HG03135 (cell line): ENCODE measurements around the gene SEBOX.
A peak's percentile ranks its signal among the peaks of the same experiment; 100 is the strongest.

Experiments used
- ATAC-seq: cut with Tn5 transposase; IDR thresholded peaks from one replicate; pipeline ENCODE4 v1.9.1; 2021; ENCODE audit warnings: mild to moderate bottlenecking, moderate library complexity; ENCODE audit not compliant: unreplicated experiment

SEBOX gene, protein sequence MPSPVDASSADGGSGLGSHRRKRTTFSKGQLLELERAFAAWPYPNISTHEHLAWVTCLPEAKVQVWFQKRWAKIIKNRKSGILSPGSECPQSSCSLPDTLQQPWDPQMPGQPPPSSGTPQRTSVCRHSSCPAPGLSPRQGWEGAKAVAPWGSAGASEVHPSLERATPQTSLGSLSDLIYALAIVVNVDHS

DNA sequence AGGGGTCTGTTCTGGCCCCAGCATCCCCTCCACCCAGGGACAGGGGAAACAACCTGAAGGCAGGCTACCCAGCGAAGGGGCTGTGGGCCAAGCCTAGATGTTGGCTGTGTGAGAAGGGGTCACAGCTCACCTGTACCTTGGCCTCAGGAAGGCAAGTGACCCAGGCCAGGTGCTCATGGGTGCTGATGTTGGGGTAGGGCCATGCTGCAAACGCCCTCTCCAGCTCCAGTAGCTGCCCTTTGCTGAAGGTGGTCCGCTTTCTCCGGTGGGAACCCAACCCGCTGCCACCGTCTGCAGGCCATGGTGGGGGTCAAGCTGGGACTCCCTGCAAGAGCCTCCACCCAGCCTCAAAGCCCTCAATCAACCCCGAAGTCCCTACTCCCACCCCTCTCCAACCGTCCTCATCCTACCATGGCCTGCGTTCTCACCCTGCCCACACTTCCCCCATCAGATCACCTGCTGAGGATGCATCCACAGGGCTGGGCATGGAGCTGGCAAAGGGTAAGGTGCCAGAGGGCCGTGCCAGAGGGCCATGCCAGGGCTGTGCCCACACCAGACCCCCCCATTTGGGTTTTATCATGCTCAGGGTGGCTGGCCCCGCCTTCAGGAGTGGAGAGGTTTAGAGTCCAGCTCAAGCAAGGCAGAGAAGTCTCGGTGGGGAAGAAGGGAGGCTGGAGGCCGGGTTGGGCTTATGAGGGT lies at the start of gene SEBOX:
TSS of gene SEBOX (minus strand) at position 535 of the 699 bp plus-strand sequence. CDS start at position 487, 48 bp downstream.
- no peak for ATAC-seq

DNA sequence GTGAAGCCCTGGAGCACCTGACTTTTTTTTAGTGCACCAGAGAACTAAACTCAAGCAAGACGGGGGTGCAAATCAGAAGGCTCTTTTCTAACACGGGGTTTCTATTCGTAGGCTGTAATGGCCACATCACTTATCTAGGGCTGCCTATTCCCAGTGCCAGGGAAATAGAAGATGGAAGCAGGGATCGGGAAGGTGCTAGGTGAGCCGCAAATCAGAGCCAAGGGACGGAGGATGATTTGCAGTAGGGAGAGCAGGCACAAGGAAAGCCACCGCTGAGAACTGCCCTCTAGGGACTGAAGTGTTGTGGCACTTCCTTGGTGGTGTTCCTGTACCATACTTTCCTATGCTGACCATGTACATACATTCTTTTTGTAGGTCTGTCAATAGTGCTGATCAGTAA lies 48.8 kb upstream of the SEBOX start:
- ATAC-seq: no peak

DNA sequence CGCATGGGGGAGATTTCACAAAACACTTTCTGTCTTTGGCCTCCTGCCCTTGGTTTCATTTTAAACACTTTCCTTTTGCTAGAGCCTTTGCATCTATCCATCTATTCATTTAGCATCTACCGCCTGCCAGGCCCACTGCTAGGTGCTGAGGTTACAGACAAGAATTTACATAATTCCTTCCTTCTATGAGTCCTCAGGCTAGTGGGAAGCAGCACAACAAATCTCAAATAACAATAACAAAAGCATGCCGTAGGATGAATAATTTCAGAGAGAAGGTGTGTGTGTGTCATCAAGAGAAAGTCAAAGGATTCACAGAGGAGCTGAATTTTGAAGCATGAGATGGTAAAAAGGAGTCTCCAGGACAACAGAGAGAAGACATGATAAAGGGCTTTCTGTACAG lies 47.1 kb upstream of the SEBOX start:
- no peak for ATAC-seq

DNA sequence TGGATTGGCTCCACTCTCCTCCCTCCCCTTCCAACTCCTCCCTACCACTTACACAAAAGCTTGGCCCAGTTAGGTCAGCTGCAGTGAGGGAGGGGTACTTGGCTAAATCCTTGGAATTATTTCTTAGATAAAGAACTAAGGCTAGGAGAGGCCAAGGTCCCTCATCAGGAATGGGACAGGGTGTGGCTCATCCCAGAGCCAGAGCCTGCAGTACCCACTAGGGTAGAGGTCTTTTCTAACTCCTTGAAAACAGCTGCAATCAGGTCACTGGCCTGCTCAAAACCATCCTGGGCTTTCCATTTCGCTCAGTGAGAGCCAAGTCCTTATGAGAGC lies 42.9 kb upstream of the SEBOX start:
- no peak for ATAC-seq

DNA sequence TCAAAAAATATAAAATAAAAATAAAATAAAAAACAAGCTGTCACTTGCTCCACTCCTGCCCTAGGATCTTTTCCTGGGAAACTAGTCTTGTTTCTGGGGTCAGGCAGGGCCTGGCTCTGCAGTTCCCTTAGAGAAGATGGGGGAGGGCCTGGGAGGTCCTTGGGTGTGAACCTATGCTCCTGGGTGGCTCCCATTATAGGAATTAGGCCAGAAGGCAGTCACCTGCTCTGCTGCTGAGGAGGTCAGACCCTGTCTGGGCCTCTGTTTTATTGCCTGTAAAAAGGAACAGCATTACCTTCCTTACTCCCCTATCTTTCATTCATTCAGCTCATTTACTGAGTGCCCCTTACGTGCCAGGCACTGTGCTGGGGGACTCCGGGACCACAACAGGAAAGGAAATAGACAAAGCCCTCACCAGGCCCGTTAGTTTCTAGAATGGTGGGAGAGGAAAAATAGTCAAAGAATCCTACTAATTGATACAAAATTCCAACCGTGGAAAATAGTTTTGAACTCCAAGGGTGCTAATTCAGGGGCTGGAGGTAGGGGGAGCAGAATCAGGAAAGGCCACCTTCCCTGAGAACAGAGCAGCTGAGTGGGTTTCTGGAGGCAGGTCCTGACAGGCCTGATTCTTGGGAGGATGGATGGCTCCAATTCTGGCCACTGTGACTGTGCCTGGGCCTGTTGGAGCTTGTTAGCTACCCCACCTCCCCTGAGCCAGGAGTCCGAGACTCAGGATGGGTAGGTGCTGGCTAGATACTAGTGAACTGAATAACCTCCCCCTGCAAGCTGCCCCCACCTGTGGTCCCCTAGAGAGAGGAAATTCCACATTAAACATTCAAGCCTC lies 42.4 kb upstream of the SEBOX start:
- no peak for ATAC-seq

DNA sequence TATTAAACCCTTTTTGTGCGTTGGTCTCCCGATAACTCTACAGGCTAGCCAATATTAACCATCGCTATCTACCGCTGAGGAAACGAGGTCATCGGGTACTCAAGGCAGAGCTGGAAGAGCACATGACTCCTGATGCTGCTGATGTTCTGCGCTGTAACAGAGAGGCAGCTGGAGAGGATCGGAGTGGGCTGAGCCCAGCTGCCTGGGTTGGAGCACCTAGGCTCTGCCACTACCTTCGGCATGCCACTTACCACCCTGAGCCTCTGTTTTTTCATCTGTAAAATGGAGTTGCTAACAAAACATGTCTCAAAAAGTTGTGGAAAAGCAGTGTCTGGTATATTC lies 41.4 kb upstream of the SEBOX start:
- no peak for ATAC-seq

DNA sequence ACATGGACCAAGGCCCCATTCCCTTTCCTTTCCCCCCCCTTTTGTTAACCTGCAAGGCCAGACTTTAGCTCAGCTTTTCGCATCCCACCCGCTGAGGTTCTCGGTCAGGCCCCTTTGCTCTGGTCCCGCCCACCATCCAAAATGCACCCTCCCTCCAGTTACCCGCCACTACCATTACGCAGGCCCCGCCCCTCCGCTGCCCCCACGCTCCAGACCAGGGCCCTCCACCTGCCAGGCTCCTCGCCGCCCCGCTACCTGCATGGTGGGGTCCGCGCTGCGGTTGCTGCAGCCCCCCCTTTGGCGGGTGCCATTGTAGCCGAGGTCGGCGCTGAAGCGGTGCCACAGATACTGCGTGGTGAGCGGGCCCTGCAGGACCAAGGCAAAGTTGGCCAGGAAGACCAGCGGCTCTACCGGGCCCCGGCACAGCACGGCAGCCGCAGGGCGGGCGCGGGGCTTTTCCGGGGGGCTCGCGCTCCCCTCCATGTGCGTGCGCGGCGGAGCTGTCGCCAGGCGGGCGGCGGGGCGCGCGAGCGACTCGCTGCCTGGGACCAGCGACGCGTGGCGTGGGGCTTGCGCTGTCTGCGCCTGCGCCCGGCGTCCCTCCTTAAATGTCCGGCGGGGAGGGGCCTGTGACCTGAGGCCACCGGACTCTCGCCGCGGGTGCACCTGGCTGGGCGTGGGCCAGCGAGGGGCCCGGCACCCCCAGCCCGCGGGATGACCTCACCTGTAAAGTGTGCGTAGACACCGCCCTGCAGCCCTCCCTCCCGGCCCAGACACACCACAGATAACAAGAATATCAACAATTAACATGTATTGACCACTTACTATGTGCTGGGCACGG lies 40.9 kb upstream of the SEBOX start, which contains the start of gene SLC46A1:
TSS of gene SLC46A1 (minus strand) at position 581 of the 841 bp plus-strand sequence. CDS start at position 483, 98 bp downstream.
- peak; percentile 45 for ATAC-seq

DNA sequence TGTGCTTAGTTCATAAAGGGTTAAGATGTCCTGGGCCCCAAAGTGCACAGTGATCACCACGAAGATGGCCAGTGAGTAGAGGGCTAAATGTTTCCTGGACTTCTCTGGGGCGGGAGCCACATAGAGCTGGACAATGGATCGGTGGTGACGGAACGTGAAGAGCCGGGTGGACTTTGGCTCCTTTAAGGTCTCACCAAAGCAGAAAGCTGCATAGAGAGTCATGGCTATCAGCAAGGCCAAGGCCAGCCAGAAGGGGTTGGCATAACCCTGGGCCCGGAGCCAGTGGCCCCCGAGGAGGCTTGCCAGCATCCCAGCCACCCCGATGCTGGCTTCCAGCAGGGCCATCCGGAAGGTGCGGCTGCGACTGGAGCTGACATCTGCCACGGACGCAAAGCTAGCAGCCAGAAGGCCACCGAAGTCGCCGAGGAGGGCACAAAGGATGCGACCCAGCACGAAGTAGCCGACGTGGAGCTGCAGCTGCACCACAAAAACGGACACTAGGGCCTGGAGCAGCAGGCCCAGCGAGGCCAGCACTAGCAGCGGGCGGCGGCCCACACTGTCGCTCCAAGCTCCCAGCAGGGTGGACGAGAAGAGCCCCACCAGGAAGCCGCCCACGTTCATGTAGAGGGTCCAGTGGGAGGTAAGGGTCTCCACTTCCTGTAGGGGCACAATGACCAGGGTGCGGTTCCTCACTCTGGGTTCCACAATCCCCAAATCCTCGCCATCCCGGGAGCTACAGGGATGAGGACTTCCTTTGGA lies 40.0 kb upstream of the SEBOX start:
- no peak for ATAC-seq

DNA sequence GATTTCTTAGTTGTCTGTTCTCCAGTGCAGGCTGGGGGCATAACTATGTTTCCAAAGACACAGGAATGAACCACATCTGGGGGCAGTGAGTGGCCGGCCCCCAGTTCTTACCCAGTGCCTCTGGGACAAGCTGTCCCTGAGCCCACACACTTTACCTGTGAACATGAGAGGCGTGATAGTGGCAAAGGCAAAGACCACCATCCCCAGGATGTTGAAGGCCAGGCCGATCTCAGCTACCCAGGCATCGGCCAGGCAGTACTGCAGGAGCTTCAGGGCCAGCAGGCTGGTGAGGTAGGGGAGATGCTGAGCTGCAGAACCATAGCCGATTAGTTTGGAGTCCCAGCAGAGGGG lies 39.4 kb upstream of the SEBOX start:
- ATAC-seq: no peak

DNA sequence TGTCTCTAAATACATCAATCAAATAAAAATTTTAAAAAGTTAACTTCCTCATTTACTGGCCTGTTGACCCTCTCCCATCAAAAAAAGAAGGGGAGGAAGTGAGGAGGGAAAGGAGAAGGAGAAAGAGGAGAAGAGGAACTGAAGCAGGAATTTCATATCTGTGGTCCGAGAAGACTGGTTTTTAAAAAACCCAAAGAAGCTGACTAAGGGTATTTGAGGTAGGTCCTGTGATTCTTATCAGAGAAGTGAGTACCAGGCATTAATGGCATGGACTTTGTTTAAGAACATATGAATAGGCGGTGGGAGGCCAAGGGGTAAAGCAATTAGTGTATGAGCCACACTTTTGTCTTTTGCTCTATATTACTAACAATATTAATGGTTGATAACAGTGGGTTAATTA lies 39.0 kb upstream of the SEBOX start:
- ATAC-seq: no peak

DNA sequence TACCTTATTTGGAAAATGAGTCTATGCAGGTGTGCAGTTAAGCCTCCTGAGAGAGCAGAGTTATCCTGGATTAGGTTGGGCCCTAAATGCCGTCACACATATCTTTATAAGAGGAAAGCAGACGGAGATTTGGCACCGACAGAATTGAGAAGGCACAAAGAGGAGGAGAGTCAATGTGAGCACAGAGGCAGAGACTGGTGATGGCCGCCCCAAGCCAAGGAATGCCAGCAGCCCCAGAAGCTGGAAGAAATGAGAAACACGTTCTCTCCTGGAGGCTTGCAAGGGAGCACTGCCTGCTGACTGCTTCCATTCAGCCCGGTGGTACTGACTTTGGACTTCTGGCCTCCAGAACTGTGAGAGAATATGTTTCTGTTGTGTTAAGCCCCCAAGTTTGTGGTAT lies 37.8 kb upstream of the SEBOX start:
- no peak for ATAC-seq

DNA sequence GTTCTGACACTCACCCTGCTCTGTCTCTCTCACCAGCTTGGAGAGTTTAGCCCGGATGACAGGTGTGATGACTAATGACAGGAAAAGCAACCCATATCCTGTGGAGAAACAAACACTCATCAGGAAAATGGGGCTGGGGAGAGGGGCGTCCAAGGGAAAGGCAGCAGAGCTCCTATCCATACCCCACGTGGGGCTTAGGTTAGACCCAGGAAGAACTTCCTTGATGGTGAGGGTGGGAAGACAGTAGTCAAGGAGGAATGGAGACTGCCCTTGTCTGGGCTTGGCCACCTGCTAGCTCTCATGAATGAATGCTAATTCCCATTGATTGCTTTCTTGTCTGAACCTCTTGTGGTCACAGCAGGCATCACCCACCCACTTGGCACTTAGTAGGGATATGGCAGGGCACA lies 37.2 kb upstream of the SEBOX start:
- no peak for ATAC-seq

DNA sequence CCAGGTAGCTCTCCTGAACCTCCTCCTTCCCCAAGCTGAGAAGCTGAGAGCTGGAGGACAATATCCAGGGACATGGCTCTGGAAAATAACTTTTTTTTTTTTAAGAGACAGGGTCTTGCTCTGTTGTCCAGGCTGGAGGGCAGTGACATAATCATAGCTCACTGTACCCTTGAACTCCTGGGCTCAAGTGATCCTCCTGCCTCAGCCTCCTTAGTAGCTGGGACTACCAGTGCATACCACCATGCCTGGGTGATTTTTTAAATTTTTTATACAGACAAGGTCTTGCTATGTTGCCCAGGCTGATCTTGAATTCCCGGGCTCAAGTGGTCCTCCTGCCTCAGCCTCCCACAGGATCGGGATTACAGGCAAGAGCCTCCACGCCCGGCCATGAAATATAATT lies 34.8 kb upstream of the SEBOX start:
- ATAC-seq: no peak

DNA sequence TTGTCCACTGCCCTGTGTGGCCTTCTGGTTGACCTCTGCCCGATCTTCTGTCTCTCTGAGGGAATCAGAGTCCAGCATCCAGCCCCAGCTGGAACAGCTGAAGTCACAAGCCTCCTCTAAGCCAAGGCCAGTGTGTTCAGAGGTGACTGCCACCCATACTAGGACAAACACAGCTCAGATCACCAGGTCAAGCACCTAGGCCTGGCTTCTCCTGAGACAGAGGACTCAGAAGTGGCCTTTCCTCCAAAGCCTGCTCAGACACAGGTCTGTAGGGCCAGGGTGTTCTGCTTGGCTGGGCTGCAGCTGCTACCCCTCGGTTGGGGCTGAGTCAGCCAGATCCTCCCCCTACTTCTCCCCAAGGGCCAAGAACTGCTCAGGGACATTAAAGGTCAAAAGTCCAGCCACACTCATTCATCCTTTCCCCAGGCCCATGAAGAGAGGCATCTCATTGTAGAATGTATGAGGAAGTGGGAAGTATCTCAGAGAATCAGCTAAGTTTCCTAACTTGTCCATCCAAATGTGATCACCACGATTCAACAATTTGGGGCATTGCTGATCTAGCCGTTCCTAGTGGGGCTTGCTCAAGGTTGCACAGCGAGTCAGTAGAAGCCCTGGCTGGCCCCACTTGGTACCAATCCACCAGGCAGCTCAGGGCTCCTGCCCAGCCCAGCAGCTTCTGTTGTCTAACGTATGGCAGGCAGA lies 33.4 kb upstream of the SEBOX start:
- ATAC-seq: no peak

DNA sequence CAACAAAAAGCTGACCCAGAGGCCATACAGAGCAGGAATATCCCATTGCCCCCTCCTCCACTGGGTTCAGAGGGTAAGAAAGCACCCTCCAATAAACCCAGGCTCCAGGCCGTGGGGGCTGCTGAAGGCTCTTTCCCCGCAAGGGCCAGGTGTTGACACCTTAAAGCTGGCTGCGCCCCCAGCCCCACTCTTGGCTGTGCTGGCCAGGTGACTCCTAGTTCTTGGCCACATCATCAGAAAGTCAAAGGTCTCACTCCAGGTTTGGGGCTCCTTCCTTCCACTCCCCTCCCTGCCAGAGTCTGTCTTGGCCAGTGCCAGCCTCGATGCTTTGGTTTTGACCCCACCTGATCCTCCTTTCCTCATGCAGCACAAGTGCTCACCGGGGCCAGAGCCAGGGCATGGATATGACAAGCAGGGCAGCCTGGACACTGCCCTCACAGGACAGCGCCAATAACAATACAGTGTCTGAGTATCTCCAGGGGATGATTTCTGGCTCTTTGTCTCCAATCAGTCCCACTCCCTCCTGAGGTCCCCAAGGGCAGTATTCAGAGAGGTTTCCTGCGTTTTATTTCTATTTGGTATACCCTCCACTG lies 32.8 kb upstream of the SEBOX start:
- no peak for ATAC-seq

DNA sequence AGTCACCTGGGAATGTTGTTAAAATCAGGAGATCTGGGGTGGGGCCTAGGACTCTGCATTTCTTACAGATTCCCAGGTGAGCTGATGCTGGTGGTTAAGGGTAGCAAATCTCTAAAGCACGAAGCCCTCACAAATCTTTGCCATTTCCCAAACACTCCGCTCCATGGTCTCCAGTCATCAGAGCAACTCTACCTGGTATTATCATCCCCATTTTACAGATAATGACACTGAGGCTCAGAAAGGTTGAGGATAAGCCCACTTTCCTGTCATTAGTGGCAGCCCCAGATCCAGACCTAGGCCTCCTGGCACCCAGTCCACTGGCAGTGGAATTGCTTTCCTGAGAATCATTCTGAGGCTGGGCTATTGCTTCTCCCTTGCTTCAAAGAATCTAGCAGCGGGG lies 32.3 kb upstream of the SEBOX start:
- no peak for ATAC-seq

DNA sequence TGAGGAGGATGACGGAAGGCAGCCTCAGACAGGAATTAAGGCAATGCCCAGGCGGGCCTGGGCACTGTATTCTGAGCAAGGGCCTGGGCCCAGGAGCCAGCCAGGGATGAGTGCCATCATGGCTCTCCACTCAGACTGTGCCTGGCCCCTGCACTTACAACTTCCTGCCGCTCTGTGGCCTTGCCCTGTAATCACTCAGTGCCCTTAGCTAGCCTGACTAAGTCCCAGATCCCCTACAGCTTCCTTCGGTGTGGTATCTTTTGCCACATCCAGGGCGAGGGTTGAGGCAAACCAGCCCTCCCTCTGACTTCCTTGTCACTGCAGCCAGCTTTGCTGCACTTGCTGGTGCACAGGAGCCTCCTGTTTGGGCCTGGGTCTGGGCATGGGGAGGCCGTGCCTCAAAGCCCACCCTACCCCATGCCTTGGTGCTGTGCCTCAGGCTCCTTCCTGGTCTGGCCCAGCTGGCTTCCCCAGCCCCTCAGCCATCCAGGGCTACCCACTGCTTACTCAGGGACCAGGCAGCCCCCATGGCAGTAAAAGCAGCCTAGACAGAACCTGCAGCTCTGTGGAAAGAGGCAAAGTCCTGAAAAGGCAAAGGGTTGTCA lies 31.7 kb upstream of the SEBOX start:
- ATAC-seq: no peak

DNA sequence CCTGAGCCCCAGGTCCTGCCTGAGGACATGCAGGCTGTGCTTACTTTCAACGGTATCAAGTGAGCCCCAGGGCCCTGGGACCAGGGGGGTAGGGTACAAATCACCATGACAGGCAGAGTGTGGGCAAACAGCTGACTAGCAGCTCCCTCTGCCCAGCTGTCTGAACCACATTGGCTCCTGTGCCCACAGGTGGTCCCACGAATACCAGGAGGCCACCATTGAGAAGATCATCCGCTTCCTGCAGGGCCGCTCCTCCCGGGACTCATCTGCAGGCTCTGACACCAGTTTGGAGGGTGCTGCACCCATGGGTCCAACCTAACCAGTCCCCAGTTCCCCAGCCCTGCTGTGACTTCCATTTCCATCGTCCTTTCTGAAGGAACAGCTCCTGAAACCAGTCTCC lies 31.0 kb upstream of the SEBOX start:
- ATAC-seq: no peak

DNA sequence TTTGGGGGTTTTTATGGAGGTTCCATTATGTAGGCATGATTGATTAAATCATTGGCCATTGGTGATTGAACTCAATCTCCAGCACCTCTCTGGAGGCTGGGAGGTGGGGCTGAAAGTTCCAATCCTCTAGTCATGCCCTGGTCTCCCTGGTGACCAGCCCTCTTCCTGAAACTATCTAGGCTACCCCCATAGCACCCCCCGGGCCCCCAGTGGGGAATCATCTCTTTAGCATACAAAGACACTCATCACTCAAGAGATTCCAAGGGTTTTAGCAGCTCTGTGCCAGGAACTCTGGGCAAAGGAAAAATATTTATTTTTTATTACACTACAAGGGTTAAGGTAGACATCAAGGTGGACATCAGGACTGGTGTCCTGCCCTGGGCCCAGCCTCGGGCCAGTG lies 30.4 kb upstream of the SEBOX start:
- ATAC-seq: no peak
